ENCODE measurements around the gene PRDM9.

The PRDM9 gene

DNA sequence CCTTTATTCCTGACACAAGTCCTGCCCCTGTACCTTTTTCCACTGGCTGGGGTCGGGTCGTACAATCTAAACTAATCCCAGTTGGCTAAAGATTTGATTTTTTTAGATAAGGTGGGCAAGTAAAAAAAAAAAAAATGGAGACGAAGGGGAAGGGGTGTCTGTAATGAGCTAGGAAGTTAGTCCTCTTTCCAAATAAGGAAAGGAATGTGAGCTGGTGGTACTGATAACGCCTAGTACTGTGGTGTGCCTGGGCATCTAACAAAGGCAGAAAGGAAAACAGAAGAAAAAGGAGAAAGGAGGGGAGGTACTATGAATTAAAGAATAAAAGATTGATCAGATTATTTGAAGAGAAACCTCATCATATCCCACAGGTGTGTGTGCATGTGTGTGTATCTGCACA lies 21.3 kb downstream of the PRDM9 start:
- no peak for FAIRE-seq

DNA sequence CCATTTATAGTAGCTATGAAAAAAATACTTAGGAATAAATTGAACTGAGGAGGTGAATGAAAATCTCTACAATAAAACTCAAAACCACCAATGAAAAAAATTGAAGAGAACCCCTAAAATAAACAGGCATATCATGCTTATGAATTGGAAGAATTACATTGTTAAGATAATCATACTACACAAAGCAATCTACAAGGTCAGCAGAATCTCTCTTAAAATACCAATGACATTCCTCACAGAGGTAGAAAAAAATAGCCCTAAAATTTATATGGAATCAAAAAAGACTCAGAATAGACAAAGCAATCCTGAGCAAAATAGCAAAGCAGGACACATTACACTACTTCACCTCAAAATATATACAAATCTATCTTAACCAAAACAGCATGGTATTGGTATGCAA lies 23.2 kb downstream of the PRDM9 start:
- FAIRE-seq: no peak

DNA sequence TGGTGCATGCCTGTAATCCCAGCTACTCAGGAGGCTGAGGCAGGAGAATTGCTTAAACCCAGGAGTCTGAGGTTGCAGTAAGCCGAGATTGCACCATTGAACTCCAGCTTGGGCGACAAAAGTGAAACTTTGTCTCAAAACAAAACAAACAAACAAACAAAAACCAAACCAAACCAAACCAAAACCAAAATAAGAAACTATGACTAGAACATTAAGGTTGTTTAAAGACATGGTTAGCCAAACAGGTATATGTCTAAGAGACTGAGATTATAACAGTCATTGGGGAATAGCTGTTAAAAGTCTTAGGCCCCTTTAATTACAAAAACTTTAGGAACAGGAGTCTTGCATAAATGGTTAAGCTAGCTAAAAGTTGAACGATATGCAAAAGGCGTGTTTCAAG lies 63.6 kb downstream of the PRDM9 start:
- no peak for FAIRE-seq
